Left ventricle myocardium superior (tissue), 1 donor: ENCODE measurements around the gene DYNLT2B. TPM values are rescaled to one million over a fixed set of nuclear protein-coding genes. Genes with fewer than 3 reads are reported as not detected.

Source experiments
- total RNA-seq: library from RNA; stranded (reverse); fragmentation: NEBNext Ultra II Directional; extraction: Animal tissue kit (Norgen Biotek cat#: 25700); gene quantifications from one replicate; pipeline ENCODE4 v1.2.1, GENCODE V29; 2021
- donor health status: DM: no; HTN: yes; CAD: no; lungs with severe emphysema.

Gene DYNLT2B
- total RNA-seq, 1 donor from 2014 or later, result 1.9 TPM

Other genes with a start within 250 kb of the DYNLT2B start
- 61.2 TPM for gene TFRC, start 236.2 kb downstream of the DYNLT2B start, total RNA-seq
- gene ZDHHC19, start 106.8 kb downstream of the DYNLT2B start, total RNA-seq, result not detected
- gene SLC51A, start 101.7 kb downstream of the DYNLT2B start, total RNA-seq, result not detected
- 99.0 TPM for gene PCYT1A, start 30.5 kb downstream of the DYNLT2B start, total RNA-seq
- gene TM4SF19, start 20.1 kb upstream of the DYNLT2B start, total RNA-seq, result not detected
- gene UBXN7, start 114.2 kb upstream of the DYNLT2B start, total RNA-seq, result 36.0 TPM
- gene RNF168, start 185.5 kb upstream of the DYNLT2B start, total RNA-seq, result 23.2 TPM
- gene SMCO1, start 197.1 kb upstream of the DYNLT2B start, total RNA-seq, result 110 TPM